GM12892 (cell line): ENCODE data around the gene CECR2.

Source experiments
- DNase-seq: peaks from one replicate; pipeline ENCODE4 v3.0.0; 2011; ENCODE audit not compliant: insufficient read length
- FAIRE-seq: peaks from 2 replicates; lab custom pipeline; 2011; peaks lifted over from hg19 to GRCh38; lab: Jason Lieb, UNC
- POLR2A ChIP-seq: IDR thresholded peaks from 2 replicates; pipeline ENCODE4 v1.6.1; 2011; ENCODE audit warnings: low read depth, low read length, control low read depth
- POLR2AphosphoS5 ChIP-seq: IDR thresholded peaks from 2 replicates; pipeline ENCODE4 v1.6.1; 2011; ENCODE audit warnings: low read depth, low read length, control low read depth
- TAF1 ChIP-seq: IDR thresholded peaks from 2 replicates; pipeline ENCODE4 v1.6.1; 2011; ENCODE audit warnings: low read depth, mild to moderate bottlenecking, control low read depth, low read length, borderline replicate concordance

CECR2 gene

GRCh38 chr22:17476838-17477237 lies 107.6 kb downstream of the CECR2 start:
- DNase-seq (no peak), FAIRE-seq (no peak)
- no peak for TF ChIP-seq TAF1
- TF ChIP-seq POLR2AphosphoS5, result no peak
- no peak for TF ChIP-seq POLR2A

GRCh38 chr22:17477391-17477833 lies 108.2 kb downstream of the CECR2 start:
- no peak for DNase-seq
- TF ChIP-seq POLR2AphosphoS5, result no peak
- no peak for TF ChIP-seq POLR2A
- TF ChIP-seq TAF1, result no peak
- FAIRE-seq, result no peak

DNA sequence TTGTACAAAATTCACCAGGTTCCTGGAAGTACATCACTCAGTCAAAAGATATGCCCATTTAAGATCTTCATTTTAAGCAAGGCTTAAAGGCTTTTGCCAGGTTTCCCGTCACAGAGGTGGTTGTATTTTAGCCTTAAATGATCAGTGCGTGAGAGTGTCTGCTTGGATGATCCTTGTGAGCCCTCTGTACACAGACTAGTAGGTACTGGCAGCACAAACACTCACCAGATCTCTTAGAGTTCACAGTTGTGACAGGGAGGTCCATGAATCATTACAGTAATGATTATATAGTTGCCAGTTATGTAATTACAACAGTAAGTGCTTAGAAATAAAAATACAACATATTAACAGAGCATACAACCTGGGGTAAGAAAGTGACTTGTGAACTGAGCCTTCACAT lies 109.9 kb downstream of the CECR2 start:
- TF ChIP-seq POLR2A, result no peak
- no peak for TF ChIP-seq TAF1
- TF ChIP-seq POLR2AphosphoS5, result no peak
- FAIRE-seq (no peak), DNase-seq (no peak)

DNA sequence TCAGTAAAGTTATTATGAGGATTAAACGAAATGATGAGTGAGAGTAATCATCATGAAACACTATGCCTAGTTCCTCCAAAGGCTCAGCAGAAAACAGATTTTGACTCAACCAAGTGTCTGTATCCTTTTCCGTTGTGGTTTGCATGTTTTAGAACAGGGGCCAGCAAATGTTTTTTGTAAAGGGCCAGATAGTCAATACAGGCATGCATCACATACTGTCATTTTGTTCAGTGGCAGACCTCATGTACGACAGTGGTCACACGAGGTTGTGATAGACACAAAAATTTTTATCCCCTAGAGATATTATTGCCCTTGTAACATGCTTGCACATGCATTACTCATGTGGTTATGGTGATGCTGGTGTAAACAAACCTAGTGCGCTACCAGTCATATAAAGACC lies 112.2 kb downstream of the CECR2 start:
- DNase-seq (no peak), FAIRE-seq (no peak)
- TF ChIP-seq POLR2A (no peak), POLR2AphosphoS5 (no peak), TAF1 (no peak)

GRCh38 chr22:17483688-17484372 lies 114.6 kb downstream of the CECR2 start:
- TF ChIP-seq TAF1 (no peak), POLR2AphosphoS5 (no peak), POLR2A (no peak)
- no peak for FAIRE-seq
- DNase-seq, result no peak

- FAIRE-seq, result no peak
- TF ChIP-seq POLR2A, result no peak
- TF ChIP-seq POLR2AphosphoS5, result no peak
- TF ChIP-seq TAF1, result no peak
- DNase-seq, result no peak
Measured at GRCh38 chr22:17484608-17485007, 115.3 kb downstream of the CECR2 start.

GRCh38 chr22:17486313-17486712 lies 117.1 kb downstream of the CECR2 start:
- TF ChIP-seq TAF1, result no peak
- no peak for TF ChIP-seq POLR2AphosphoS5
- TF ChIP-seq POLR2A, result no peak
- no peak for FAIRE-seq
- no peak for DNase-seq

- TF ChIP-seq POLR2AphosphoS5 (no peak), TAF1 (no peak), POLR2A (no peak)
- no peak for DNase-seq
- FAIRE-seq, result no peak
Measured at GRCh38 chr22:17486719-17487118, 117.5 kb downstream of the CECR2 start.

DNA sequence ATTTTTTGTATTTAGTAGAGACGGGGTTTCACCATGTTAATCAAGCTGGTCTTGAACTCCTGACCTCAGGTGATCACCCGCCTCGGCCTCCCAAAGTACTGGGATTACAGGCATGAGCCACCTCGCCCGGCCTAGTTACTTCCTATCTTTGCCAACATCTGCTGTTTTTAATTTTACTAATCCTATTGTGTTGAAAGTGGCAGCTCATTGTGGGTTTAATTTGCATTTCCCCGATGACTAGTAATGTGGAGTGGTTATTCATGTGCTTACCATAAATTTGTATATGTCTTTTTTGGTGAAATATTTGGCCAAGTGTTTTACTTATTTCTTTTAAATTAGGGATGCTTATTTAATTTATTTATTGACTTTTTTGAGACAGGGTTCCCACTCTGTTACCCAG lies 119.8 kb downstream of the CECR2 start:
- FAIRE-seq, result no peak
- TF ChIP-seq TAF1 (no peak), POLR2A (no peak), POLR2AphosphoS5 (no peak)
- DNase-seq, result no peak

GRCh38 chr22:17491090-17491640 lies 121.9 kb downstream of the CECR2 start:
- no peak for DNase-seq
- TF ChIP-seq POLR2A, result no peak
- TF ChIP-seq POLR2AphosphoS5, result no peak
- no peak for TF ChIP-seq TAF1
- no peak for FAIRE-seq

- no peak for FAIRE-seq
- no peak for TF ChIP-seq TAF1
- no peak for TF ChIP-seq POLR2A
- no peak for TF ChIP-seq POLR2AphosphoS5
- DNase-seq, result no peak
Measured at GRCh38 chr22:17492247-17492646, 123.0 kb downstream of the CECR2 start.

GRCh38 chr22:17493419-17493981 lies 124.2 kb downstream of the CECR2 start:
- TF ChIP-seq POLR2A (no peak), TAF1 (no peak), POLR2AphosphoS5 (no peak)
- no peak for FAIRE-seq

GRCh38 chr22:17496841-17497240 lies 127.6 kb downstream of the CECR2 start:
- TF ChIP-seq POLR2A (no peak), TAF1 (no peak), POLR2AphosphoS5 (no peak)
- no peak for FAIRE-seq
- no peak for DNase-seq

More at GRCh38 chr22:17493419-17493981, 124.2 kb downstream of the CECR2 start:
- DNase-seq, result no peak
